CD4-positive, alpha-beta memory T cell (primary cell): ENCODE measurements around the gene ZDHHC16. TPM values are rescaled to one million over a fixed set of nuclear protein-coding genes. Genes with fewer than 3 reads are reported as not detected.
A peak's percentile ranks its signal among the peaks of the same experiment; 100 is the strongest.

ENCODE experiments used
- CTCF ChIA-PET: fragments of 350-600 bp; sonication (Branson Sonifier 250); formaldehyde crosslinking; loops from one replicate; lab custom pipeline; 2021; ENCODE audit warnings: inconsistent platforms; ENCODE audit not compliant: partially characterized antibody; lab: Charles Lee
- POLR2A ChIA-PET: fragments of 350-600 bp; sonication (Branson Sonifier 250); formaldehyde crosslinking; loops from one replicate; lab custom pipeline; 2021; ENCODE audit not compliant: partially characterized antibody; lab: Charles Lee
- DNase-seq, 5 donors: peaks; one replicate each; pipeline versions ENCODE4 v3.0.0 to v3.0.0-alpha.2; 2020 to 2022; ENCODE audit warnings: mixed read lengths in 1 of 5
- H3K27ac ChIP-seq: one replicate; pipeline ENCODE4 v1.7.0; 2013; ENCODE audit warnings: low read depth, low read length
- H3K27me3 ChIP-seq: 2 replicates; pipeline ENCODE4 v1.7.0; 2013; ENCODE audit warnings: mild to moderate bottlenecking, low read length, moderate library complexity; ENCODE audit not compliant: insufficient read depth
- H3K36me3 ChIP-seq: 2 replicates; pipeline ENCODE4 v1.7.0; 2013; ENCODE audit warnings: mild to moderate bottlenecking, low read length, moderate library complexity; ENCODE audit not compliant: insufficient read depth
- H3K4me1 ChIP-seq: 2 replicates; pipeline ENCODE4 v1.7.0; 2013; ENCODE audit warnings: mild to moderate bottlenecking, low read length, moderate library complexity; ENCODE audit not compliant: insufficient read depth
- H3K4me3 ChIP-seq, 2 donors: one replicate each; pipeline ENCODE4 v1.7.0; 2013; ENCODE audit warnings: low read length in 2 of 2, mild to moderate bottlenecking in 1 of 2
- H3K9me3 ChIP-seq, 2 donors: one replicate each; pipeline ENCODE4 v1.7.0; 2013; ENCODE audit warnings: low read length in 2 of 2, control low read depth in 1 of 2; ENCODE audit not compliant: control insufficient read depth in 1 of 2
- H3K27ac Mint-ChIP-seq, 7 donors: one replicate each; pipeline ENCODE4 v1.8.0; 2020 to 2021; ENCODE audit warnings: mixed read lengths in 7 of 7, mild to moderate bottlenecking in 6 of 7, inconsistent platforms in 3 of 7, moderate library complexity in 3 of 7
- H3K27me3 Mint-ChIP-seq, 2 donors: one replicate each; pipeline ENCODE4 v1.8.0; 2020 to 2021; ENCODE audit warnings: mixed read lengths in 2 of 2
- H3K36me3 Mint-ChIP-seq, 2 donors: one replicate each; pipeline ENCODE4 v1.8.0; 2020 to 2021; ENCODE audit warnings: mixed read lengths in 2 of 2, inconsistent platforms in 1 of 2, mild to moderate bottlenecking in 1 of 2
- H3K4me1 Mint-ChIP-seq, 4 donors: one replicate each; pipeline ENCODE4 v1.8.0; 2020 to 2021; ENCODE audit warnings: mixed read lengths in 4 of 4, mild to moderate bottlenecking in 1 of 4
- H3K4me3 Mint-ChIP-seq, 8 donors: one replicate each; pipeline ENCODE4 v1.8.0; 2020 to 2021; ENCODE audit warnings: mixed read lengths in 8 of 8, mild to moderate bottlenecking in 7 of 8, moderate library complexity in 6 of 8, inconsistent platforms in 3 of 8
- H3K9me3 Mint-ChIP-seq, 8 donors: one replicate each; pipeline ENCODE4 v1.8.0; 2020 to 2021; ENCODE audit warnings: mixed read lengths in 8 of 8, mild to moderate bottlenecking in 5 of 8, inconsistent platforms in 3 of 8, moderate library complexity in 1 of 8
- intact Hi-C: fragments of 100-400 bp; cut with micrococcal nuclease; formaldehyde crosslinking; loops from one replicate; pipeline ENCODE4 v1.15.1; 2023
- polyA plus RNA-seq, 2 donors: library from polyadenylated mRNA; unstranded; fragments of 300-500 nt; fragmentation: Illumina TruSeq; gene quantifications; one replicate each; pipeline ENCODE4 v1.2.3, GENCODE V29; 2021
- total RNA-seq, 2 experiments: library from RNA; stranded (reverse); gene quantifications; one replicate each; pipeline ENCODE4 v1.2.3, GENCODE V29; 2021

Gene ZDHHC16
- total and polyA plus RNA-seq, 4 experiments from 2014 or later = 29.6 to 52.1 (median 31.8) TPM

- DNase-seq = no peak
- Histone ChIP-seq H3K27me3 (no peaks in the 10 kb centered on the region), H3K4me1 (peaks cover 24% of the 10 kb centered on the region), H3K4me3 (no peak overlapping the region), H3K36me3 (peaks cover 15% of the 10 kb centered on the region), H3K9me3 (no peaks in the 10 kb centered on the region), H3K27ac (no peak overlapping the region)
- Mint-ChIP-seq H3K27ac (peak overlapping the region in 5 of 7 donors; percentile 43 to 92 (median 52)), H3K9me3 (peaks cover 0 to 3% (median 0%) of the 10 kb centered on the region in 8 donors), H3K36me3 (peaks cover 3 to 31% of the 10 kb centered on the region in 2 donors), H3K4me3 (no peak overlapping the region), H3K27me3 (no peaks in the 10 kb centered on the region), H3K4me1 (peaks cover 15 to 55% (median 39%) of the 10 kb centered on the region in 4 donors)
- ChIA-PET POLR2A (no interaction called here), CTCF (no interaction called here)
- intact Hi-C loops = no loop called here
Measured at GRCh38 chr10:97450828-97451227, 4.9 kb downstream of the ZDHHC16 start.

- DNase-seq = no peak
- CTCF ChIA-PET = interaction anchor here (0.8 kb wide), 1 partner anchor 10 kb away, joined by 3 read pairs; no protein-coding TSS in a partner anchor
- H3K9me3 Mint-ChIP-seq = peaks cover 0 to 3% (median 0%) of the 10 kb centered on the region in 8 donors
- Histone ChIP-seq H3K27me3 (no peaks in the 10 kb centered on the region), H3K9me3 (no peaks in the 10 kb centered on the region), H3K27ac (no peak overlapping the region), H3K36me3 (peaks cover 22% of the 10 kb centered on the region), H3K4me1 (peaks cover 20% of the 10 kb centered on the region), H3K4me3 (no peak overlapping the region)
- H3K36me3 Mint-ChIP-seq = peaks cover 3 to 35% of the 10 kb centered on the region in 2 donors
- intact Hi-C loops = no loop called here
- H3K27ac Mint-ChIP-seq = peak overlapping the region in 1 of 7 donors; percentile 15
- POLR2A ChIA-PET = interaction anchor here (0.8 kb wide), 1 partner anchor 47 kb away, joined by 3 read pairs; the partner anchor contains the start of genes MMS19 and UBTD1
- H3K27me3 Mint-ChIP-seq = no peaks in the 10 kb centered on the region
- H3K4me1 Mint-ChIP-seq = peaks cover 15 to 47% (median 35%) of the 10 kb centered on the region in 4 donors
- no peak overlapping the region for H3K4me3 Mint-ChIP-seq
Measured at GRCh38 chr10:97451605-97452004, 5.6 kb downstream of the ZDHHC16 start.

DNA sequence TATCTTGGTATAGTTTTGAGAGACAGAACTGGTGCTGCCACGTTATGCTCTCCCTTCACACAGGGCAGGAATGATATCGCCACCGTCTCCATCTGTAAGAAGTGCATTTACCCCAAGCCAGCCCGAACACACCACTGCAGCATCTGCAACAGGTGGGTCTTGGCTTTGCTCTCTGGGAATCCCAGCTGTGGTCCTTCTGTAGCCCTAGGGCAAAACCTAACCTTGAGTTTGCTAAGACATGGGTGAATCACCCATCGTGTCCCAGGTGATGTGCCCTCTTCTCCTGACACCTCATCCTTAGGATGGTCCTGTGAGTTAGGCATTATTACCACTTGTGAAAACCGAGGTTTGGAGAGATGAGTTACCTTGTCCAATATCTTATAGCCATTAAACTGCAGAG is 6.4 kb downstream of the ZDHHC16 start:
- no peak overlapping the region for H3K27ac ChIP-seq
- peak overlapping the region in 2 of 7 donors; percentile 48 to 70 for H3K27ac Mint-ChIP-seq
- H3K4me3 Mint-ChIP-seq = no peak overlapping the region

GRCh38 chr10:97454330-97455036 is 8.5 kb downstream of the ZDHHC16 start:
- Mint-ChIP-seq H3K4me1 (peaks cover 10 to 24% (median 17%) of the 10 kb centered on the region in 4 donors), H3K27me3 (no peaks in the 10 kb centered on the region), H3K4me3 (peak overlapping the region in 1 of 8 donors; percentile 5), H3K36me3 (peaks cover 18 to 59% of the 10 kb centered on the region in 2 donors), H3K9me3 (no peaks in the 10 kb centered on the region), H3K27ac (peak overlapping the region; percentile 29 to 89 (median 72))
- intact Hi-C loops = no loop called here
- Histone ChIP-seq H3K4me3 (no peak overlapping the region), H3K36me3 (peaks cover 42% of the 10 kb centered on the region), H3K27ac (no peak overlapping the region), H3K27me3 (no peaks in the 10 kb centered on the region), H3K4me1 (peaks cover 3% of the 10 kb centered on the region), H3K9me3 (no peaks in the 10 kb centered on the region)
- CTCF ChIA-PET = interaction anchor here (0.9 to 2.3 kb wide), 2 partner anchors 11 to 98 kb away, joined by 3 to 14 read pairs; no protein-coding TSS in a partner anchor
- POLR2A ChIA-PET = interaction anchor here (0.8 to 1.8 kb wide), 2 partner anchors 10 to 11 kb away, joined by 3 to 5 read pairs; no protein-coding TSS in a partner anchor
- no peak for DNase-seq

More for the DNA sequence above, 6.4 kb downstream of the ZDHHC16 start:
- Histone ChIP-seq H3K4me1 (peaks cover 13% of the 10 kb centered on the region), H3K27me3 (no peaks in the 10 kb centered on the region), H3K4me3 (no peak overlapping the region), H3K36me3 (peaks cover 28% of the 10 kb centered on the region), H3K9me3 (no peaks in the 10 kb centered on the region)
- intact Hi-C loops = no loop called here
- ChIA-PET POLR2A (interaction anchor here (0.8 to 1.3 kb wide), 3 partner anchors 19 to 46 kb away, joined by 3 read pairs; partner anchors contain the start of genes MMS19 and UBTD1), CTCF (interaction anchor here (0.8 to 2.3 kb wide), 3 partner anchors 9 to 38 kb away, joined by 3 to 14 read pairs (median 3); no protein-coding TSS in a partner anchor)
- no peaks in the 10 kb centered on the region for H3K9me3 Mint-ChIP-seq
- no peak for DNase-seq
- H3K4me1 Mint-ChIP-seq = peaks cover 15 to 39% (median 29%) of the 10 kb centered on the region in 4 donors
- H3K36me3 Mint-ChIP-seq = peaks cover 3 to 42% of the 10 kb centered on the region in 2 donors
- H3K27me3 Mint-ChIP-seq = no peaks in the 10 kb centered on the region

DNA sequence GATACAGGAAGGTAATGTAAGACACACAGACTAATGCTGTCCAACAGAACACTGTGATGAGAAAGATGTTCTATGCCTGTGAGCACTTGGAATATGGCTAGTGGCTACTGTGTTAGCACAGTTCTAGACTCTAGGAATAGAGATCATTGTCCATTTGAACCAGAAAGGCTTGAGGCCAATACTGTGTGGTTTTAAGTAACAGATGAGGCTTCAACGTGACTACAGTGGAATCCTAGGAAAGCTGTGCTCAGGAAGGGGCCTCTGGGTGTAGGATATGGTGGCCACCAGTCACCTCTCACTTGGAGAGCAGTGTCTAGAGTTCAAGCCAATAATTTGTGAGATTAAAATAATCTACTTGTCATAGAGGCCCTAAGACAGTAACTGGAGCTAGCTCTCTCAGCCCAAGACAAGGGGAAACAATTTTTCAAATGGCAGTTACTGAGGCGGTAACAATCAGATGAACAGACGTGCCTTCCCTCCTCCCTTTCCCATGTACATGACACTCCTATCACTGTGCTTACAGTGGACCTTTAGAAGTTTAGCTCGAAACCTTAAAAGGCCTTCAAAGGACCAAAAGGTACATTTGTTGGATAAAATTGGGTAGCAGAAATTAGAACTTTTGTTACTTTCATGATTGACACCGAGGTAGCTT is 10.2 kb downstream of the ZDHHC16 start:
- Histone ChIP-seq H3K27ac (no peak overlapping the region), H3K4me1 (no peaks in the 10 kb centered on the region), H3K9me3 (no peaks in the 10 kb centered on the region), H3K27me3 (no peaks in the 10 kb centered on the region), H3K36me3 (peaks cover 59% of the 10 kb centered on the region), H3K4me3 (no peak overlapping the region)
- intact Hi-C loops = no loop called here
- Mint-ChIP-seq H3K9me3 (no peaks in the 10 kb centered on the region), H3K27ac (peak overlapping the region in 3 of 7 donors; percentile 2 to 42 (median 32)), H3K36me3 (peaks cover 30 to 71% of the 10 kb centered on the region in 2 donors), H3K4me3 (no peak overlapping the region), H3K27me3 (no peaks in the 10 kb centered on the region), H3K4me1 (peaks cover 4 to 15% (median 8%) of the 10 kb centered on the region in 4 donors)
- CTCF ChIA-PET = interaction anchor here (1.0 kb wide), 1 partner anchor 48 kb away, joined by 3 read pairs; no protein-coding TSS in a partner anchor
- DNase-seq = no peak
- POLR2A ChIA-PET = interaction anchor here (1.1 kb wide), 1 partner anchor 10 kb away, joined by 4 read pairs; no protein-coding TSS in a partner anchor

DNA sequence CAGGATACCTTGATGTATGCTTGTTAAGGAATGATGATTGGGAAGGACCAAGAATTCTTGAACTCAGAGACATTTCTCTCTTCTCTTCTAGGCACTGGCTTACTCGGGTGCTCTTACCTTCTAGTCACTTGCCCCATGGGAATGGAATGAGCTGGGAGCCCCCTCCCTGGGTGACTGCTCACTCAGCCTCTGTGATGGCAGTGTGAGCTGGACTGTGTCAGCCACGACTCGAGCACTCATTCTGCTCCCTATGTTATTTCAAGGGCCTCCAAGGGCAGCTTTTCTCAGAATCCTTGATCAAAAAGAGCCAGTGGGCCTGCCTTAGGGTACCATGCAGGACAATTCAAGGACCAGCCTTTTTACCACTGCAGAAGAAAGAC is 10.7 kb downstream of the ZDHHC16 start:
- H3K36me3 Mint-ChIP-seq = peaks cover 33 to 76% of the 10 kb centered on the region in 2 donors
- Histone ChIP-seq H3K36me3 (peaks cover 64% of the 10 kb centered on the region), H3K27me3 (no peaks in the 10 kb centered on the region), H3K4me3 (no peak overlapping the region), H3K4me1 (no peaks in the 10 kb centered on the region), H3K27ac (no peak overlapping the region), H3K9me3 (no peaks in the 10 kb centered on the region)
- H3K4me3 Mint-ChIP-seq = no peak overlapping the region
- ChIA-PET POLR2A (interaction anchor here (1.1 kb wide), 1 partner anchor 10 kb away, joined by 4 read pairs; no protein-coding TSS in a partner anchor), CTCF (no interaction called here)
- DNase-seq = no peak
- H3K9me3 Mint-ChIP-seq = no peaks in the 10 kb centered on the region
- peaks cover 4 to 15% (median 6%) of the 10 kb centered on the region in 4 donors for H3K4me1 Mint-ChIP-seq
- intact Hi-C loops = no loop called here
- H3K27me3 Mint-ChIP-seq = no peaks in the 10 kb centered on the region
- H3K27ac Mint-ChIP-seq = peak overlapping the region in 3 of 7 donors; percentile 32 to 64 (median 42)
